ENCODE measurements around the gene NT5M.

Gene NT5M

GRCh38 chr17:17380145-17380925 is 77.2 kb downstream of the NT5M start:
- Histone ChIP-seq H3K4me3 (ENCODE audit: low read length) (no peak overlapping the region), H3K4me1 (ENCODE audit: control insufficient read depth, low read length) (no peaks in the 10 kb centered on the region), H3K79me2 (ENCODE audit: control insufficient read depth, low read length) (no peaks in the 10 kb centered on the region), H4K20me1 (ENCODE audit: control insufficient read depth, insufficient read depth, low read depth, low read length) (no peaks in the 10 kb centered on the region), H3F3A (ENCODE audit: control insufficient read depth, insufficient read depth) (no peaks in the 10 kb centered on the region), H3K36me3 (ENCODE audit: control insufficient read depth, low read length) (no peaks in the 10 kb centered on the region), H3K9me3 (ENCODE audit: control insufficient read depth, insufficient read depth, low read length) (no peaks in the 10 kb centered on the region), H3K27me3 (ENCODE audit: control insufficient read depth, low read length) (peaks cover 2% of the 10 kb centered on the region; the same call in 1 of the 2 replicates), H3K9me2 (replicated peaks; ENCODE audit: control insufficient read depth, low read length) (no peaks in the 10 kb centered on the region), H3K27ac (ENCODE audit: low read depth, low read length) (no peak overlapping the region), H3K4me2 (ENCODE audit: low read length) (no peak overlapping the region)
- TF ChIP-seq EZH2phosphoT487 (IDR thresholded peaks at IDR 0.05; ENCODE audit: borderline replicate concordance, low read length), result no peak
- TF ChIP-seq, protein P1, sequence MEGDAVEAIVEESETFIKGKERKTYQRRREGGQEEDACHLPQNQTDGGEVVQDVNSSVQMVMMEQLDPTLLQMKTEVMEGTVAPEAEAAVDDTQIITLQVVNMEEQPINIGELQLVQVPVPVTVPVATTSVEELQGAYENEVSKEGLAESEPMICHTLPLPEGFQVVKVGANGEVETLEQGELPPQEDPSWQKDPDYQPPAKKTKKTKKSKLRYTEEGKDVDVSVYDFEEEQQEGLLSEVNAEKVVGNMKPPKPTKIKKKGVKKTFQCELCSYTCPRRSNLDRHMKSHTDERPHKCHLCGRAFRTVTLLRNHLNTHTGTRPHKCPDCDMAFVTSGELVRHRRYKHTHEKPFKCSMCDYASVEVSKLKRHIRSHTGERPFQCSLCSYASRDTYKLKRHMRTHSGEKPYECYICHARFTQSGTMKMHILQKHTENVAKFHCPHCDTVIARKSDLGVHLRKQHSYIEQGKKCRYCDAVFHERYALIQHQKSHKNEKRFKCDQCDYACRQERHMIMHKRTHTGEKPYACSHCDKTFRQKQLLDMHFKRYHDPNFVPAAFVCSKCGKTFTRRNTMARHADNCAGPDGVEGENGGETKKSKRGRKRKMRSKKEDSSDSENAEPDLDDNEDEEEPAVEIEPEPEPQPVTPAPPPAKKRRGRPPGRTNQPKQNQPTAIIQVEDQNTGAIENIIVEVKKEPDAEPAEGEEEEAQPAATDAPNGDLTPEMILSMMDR (IDR thresholded peaks at IDR 0.05; ENCODE audit: low read depth, low read length, poor library complexity, severe bottlenecking), result no peak

DNA sequence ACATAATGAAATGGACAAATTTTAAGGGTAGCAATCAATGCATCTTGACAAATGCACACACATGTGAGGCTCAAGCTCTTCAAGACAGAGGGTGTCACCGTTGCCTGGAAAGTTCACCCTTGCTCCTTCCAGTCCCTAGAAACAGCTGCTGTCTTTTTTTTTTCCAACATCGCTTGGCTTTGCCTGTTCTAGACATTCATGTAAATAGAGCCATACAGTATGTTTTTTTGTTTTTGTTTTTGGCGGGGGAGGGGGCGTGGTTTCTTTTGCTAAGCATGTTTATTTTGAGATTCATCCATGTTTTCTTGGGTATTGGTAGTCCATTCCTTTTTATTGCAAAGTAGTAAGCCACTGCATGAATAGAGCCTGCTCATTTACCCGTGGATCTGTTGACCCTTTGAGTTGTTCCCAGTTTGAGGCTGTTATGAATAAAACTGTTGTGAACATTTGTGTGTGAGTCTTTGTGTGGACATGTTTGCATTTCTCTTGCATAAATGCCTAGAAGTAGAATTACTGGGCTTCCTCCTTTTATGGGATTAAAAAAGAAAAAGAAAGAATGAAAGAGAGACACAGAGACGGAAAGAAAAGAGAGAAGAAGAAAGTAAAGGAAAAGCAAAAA is 78.4 kb downstream of the NT5M start:
- H3K4me1 ChIP-seq (ENCODE audit: control insufficient read depth, low read length), result no peaks in the 10 kb centered on the region
- H3K27ac ChIP-seq (ENCODE audit: low read depth, low read length), result no peak overlapping the region
- H3K27me3 ChIP-seq (ENCODE audit: control insufficient read depth, low read length), result 0 out of 2 replicates have a peak, but pooled peaks cover 2% of the 10 kb centered on the region
- TF ChIP-seq, protein P1 (IDR thresholded peaks at IDR 0.05; ENCODE audit: low read depth, low read length, poor library complexity, severe bottlenecking), result no peak
- TF ChIP-seq EZH2phosphoT487 (IDR thresholded peaks at IDR 0.05; ENCODE audit: borderline replicate concordance, low read length), result no peak
- no peaks in the 10 kb centered on the region for H3K36me3 ChIP-seq (ENCODE audit: control insufficient read depth, low read length)
- no peaks in the 10 kb centered on the region for H3K9me3 ChIP-seq (ENCODE audit: control insufficient read depth, insufficient read depth, low read length)
- no peak overlapping the region for H3K4me2 ChIP-seq (ENCODE audit: low read length)
- H3K4me3 ChIP-seq (ENCODE audit: low read length), result no peak overlapping the region
- H3K79me2 ChIP-seq (ENCODE audit: control insufficient read depth, low read length), result no peaks in the 10 kb centered on the region
- H3K9me2 ChIP-seq (replicated peaks; ENCODE audit: control insufficient read depth, low read length), result no peaks in the 10 kb centered on the region
- no peaks in the 10 kb centered on the region for H4K20me1 ChIP-seq (ENCODE audit: control insufficient read depth, insufficient read depth, low read depth, low read length)
- no peaks in the 10 kb centered on the region for H3F3A ChIP-seq (ENCODE audit: control insufficient read depth, insufficient read depth)

- TF ChIP-seq, protein P1 (IDR thresholded peaks at IDR 0.05; ENCODE audit: low read depth, low read length, poor library complexity, severe bottlenecking), result no peak
- TF ChIP-seq EZH2phosphoT487 (IDR thresholded peaks at IDR 0.05; ENCODE audit: borderline replicate concordance, low read length), result no peak
- Histone ChIP-seq H3K9me2 (replicated peaks; ENCODE audit: control insufficient read depth, low read length) (no peaks in the 10 kb centered on the region), H3K27ac (ENCODE audit: low read depth, low read length) (no peak overlapping the region), H3K4me1 (ENCODE audit: control insufficient read depth, low read length) (no peaks in the 10 kb centered on the region), H3K27me3 (ENCODE audit: control insufficient read depth, low read length) (0 out of 2 replicates have a peak, but pooled peaks cover 2% of the 10 kb centered on the region), H4K20me1 (ENCODE audit: control insufficient read depth, insufficient read depth, low read depth, low read length) (no peaks in the 10 kb centered on the region), H3K79me2 (ENCODE audit: control insufficient read depth, low read length) (no peaks in the 10 kb centered on the region), H3K36me3 (ENCODE audit: control insufficient read depth, low read length) (no peaks in the 10 kb centered on the region), H3K9me3 (ENCODE audit: control insufficient read depth, insufficient read depth, low read length) (no peaks in the 10 kb centered on the region), H3F3A (ENCODE audit: control insufficient read depth, insufficient read depth) (no peaks in the 10 kb centered on the region), H3K4me2 (ENCODE audit: low read length) (no peak overlapping the region), H3K4me3 (ENCODE audit: low read length) (no peak overlapping the region)
Observed at GRCh38 chr17:17382065-17382459, 78.9 kb downstream of the NT5M start.

Data from DOHH2 (cell line).